Measurements from ENCODE around the gene GPR137C.

- TF ChIP-seq CTCF (IDR thresholded peaks at IDR 0.05) = no peak
- no peak for TF ChIP-seq POLR2AphosphoS5 (IDR thresholded peaks at IDR 0.05; ENCODE audit: insufficient read depth in 1 of 2, low read depth in 1 of 2)
- TF ChIP-seq POLR2A (IDR thresholded peaks at IDR 0.05) = no peak
Observed at GRCh38 chr14:52610187-52610586, 57.6 kb downstream of the GPR137C start.

All from vagina (tissue), 2 donors.